ENCODE data around the gene FXYD5. TPM values are rescaled to one million over a fixed set of nuclear protein-coding genes. Genes with fewer than 3 reads are reported as not detected.

The FXYD5 gene
- total and polyA plus RNA-seq, 9 of the 15 experiments (the other 6 are each of a cell fraction or from before 2014, with no cell fraction given): 104 to 537 (median 174) TPM

GRCh38 chr19:35135389-35135909 is 19.1 kb upstream of the FXYD5 start (continued):
- TF ChIP-seq TAF1 (IDR thresholded peaks at IDR 0.05; ENCODE audit: control insufficient read depth, extremely low read depth, insufficient read depth, low read length, severe bottlenecking) (no peak), ZNF75A (CRISPR knock-in tag; IDR thresholded peaks at IDR 0.05) (no peak), MCM7 (IDR thresholded peaks at IDR 0.05) (no peak), UBTF (IDR thresholded peaks at IDR 0.05; ENCODE audit: borderline replicate concordance in 1 of 2, low read depth in 2 of 2, low read length in 2 of 2) (no peak), ATF3 (IDR thresholded peaks at IDR 0.05) (peak; percentile 56), ATF3 (CRISPR knock-in tag; conservative IDR thresholded peaks at IDR 0.05) (no peak), ZNF253 (CRISPR knock-in tag; conservative IDR thresholded peaks at IDR 0.05) (no peak), KHSRP (IDR thresholded peaks at IDR 0.05) (no peak), ATF1 (CRISPR knock-in tag; IDR thresholded peaks at IDR 0.05) (no peak), ATF1 (tag; IDR thresholded peaks at IDR 0.05) (peak; percentile 41)
- TF ChIP-seq, protein P1, sequence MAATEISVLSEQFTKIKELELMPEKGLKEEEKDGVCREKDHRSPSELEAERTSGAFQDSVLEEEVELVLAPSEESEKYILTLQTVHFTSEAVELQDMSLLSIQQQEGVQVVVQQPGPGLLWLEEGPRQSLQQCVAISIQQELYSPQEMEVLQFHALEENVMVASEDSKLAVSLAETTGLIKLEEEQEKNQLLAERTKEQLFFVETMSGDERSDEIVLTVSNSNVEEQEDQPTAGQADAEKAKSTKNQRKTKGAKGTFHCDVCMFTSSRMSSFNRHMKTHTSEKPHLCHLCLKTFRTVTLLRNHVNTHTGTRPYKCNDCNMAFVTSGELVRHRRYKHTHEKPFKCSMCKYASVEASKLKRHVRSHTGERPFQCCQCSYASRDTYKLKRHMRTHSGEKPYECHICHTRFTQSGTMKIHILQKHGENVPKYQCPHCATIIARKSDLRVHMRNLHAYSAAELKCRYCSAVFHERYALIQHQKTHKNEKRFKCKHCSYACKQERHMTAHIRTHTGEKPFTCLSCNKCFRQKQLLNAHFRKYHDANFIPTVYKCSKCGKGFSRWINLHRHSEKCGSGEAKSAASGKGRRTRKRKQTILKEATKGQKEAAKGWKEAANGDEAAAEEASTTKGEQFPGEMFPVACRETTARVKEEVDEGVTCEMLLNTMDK (IDR thresholded peaks at IDR 0.05; ENCODE audit: borderline replicate concordance, insufficient read depth, low read depth, low read length, poor library complexity, severe bottlenecking): peak; percentile 31
- TF ChIP-seq, protein P2, sequence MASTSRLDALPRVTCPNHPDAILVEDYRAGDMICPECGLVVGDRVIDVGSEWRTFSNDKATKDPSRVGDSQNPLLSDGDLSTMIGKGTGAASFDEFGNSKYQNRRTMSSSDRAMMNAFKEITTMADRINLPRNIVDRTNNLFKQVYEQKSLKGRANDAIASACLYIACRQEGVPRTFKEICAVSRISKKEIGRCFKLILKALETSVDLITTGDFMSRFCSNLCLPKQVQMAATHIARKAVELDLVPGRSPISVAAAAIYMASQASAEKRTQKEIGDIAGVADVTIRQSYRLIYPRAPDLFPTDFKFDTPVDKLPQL (IDR thresholded peaks at IDR 0.05; ENCODE audit: extremely low read depth, insufficient read length): no peak
